Epithelial cell of esophagus (primary cell): Measurements from ENCODE around the gene IL17RD.

ENCODE experiments used
- DNase-seq: peaks from one replicate; pipeline ENCODE4 v3.0.0; 2010; ENCODE audit warnings: low read depth
- H3K4me3 ChIP-seq: 2 replicates; pipeline ENCODE4 v1.5.1; 2011; ENCODE audit warnings: mild to moderate bottlenecking, low read length, control low read depth
- CTCF ChIP-seq: IDR thresholded peaks from 2 replicates; pipeline ENCODE4 v1.5.1; 2011; ENCODE audit warnings: low read depth, mild to moderate bottlenecking, low read length, control low read depth, inconsistent platforms; ENCODE audit not compliant: insufficient read depth; ENCODE audit errors: missing control alignments

The IL17RD gene

GRCh38 chr3:57164657-57165573 is at the start of gene IL17RD:
Gene IL17RD, minus strand, starts transcription at chr3:57165353. Its CDS starts 67 bp downstream, at chr3:57165286.
- peak within 1 kb of the TSS; percentile 46 for H3K4me3 ChIP-seq
- peak; percentile 80 for DNase-seq
- no peak for TF ChIP-seq CTCF

GRCh38 chr3:57206423-57206822 is 41.3 kb upstream of the IL17RD start:
- DNase-seq, result no peak
- no peak overlapping the region for H3K4me3 ChIP-seq
- TF ChIP-seq CTCF, result no peak

GRCh38 chr3:57199895-57200297 is 34.7 kb upstream of the IL17RD start, which contains the start of gene HESX1:
Gene HESX1, minus strand, starts transcription at chr3:57199978. Its CDS starts 60 bp downstream, at chr3:57199918.
- DNase-seq, result no peak
- TF ChIP-seq CTCF, result no peak
- H3K4me3 ChIP-seq, result no peak within 1 kb of the TSS

GRCh38 chr3:57194641-57195040 is 29.5 kb upstream of the IL17RD start:
- DNase-seq, result no peak
- TF ChIP-seq CTCF, result no peak

GRCh38 chr3:57192028-57192427 is 26.9 kb upstream of the IL17RD start:
- DNase-seq, result no peak
- TF ChIP-seq CTCF, result no peak
- H3K4me3 ChIP-seq, result no peak overlapping the region

More at GRCh38 chr3:57194641-57195040, 29.5 kb upstream of the IL17RD start:
- no peak overlapping the region for H3K4me3 ChIP-seq

GRCh38 chr3:57184526-57184925 is 19.4 kb upstream of the IL17RD start:
- no peak for DNase-seq
- H3K4me3 ChIP-seq, result no peak overlapping the region
- no peak for TF ChIP-seq CTCF
